ENCODE measurements around the gene SPATA18.

Gene SPATA18

GRCh38 chr4:52051213-52051614 lies at the start of gene SPATA18:
Gene SPATA18, plus strand, starts transcription at chr4:52051304. Its CDS starts 401 bp downstream, at chr4:52051705.
- DNase-seq (ENCODE audit: low read depth), result no peak

- DNase-seq (ENCODE audit: low read depth), result no peak
Observed at GRCh38 chr4:52001616-52002015, 49.5 kb upstream of the SPATA18 start.

GRCh38 chr4:52004414-52004813 lies 46.7 kb upstream of the SPATA18 start:
- no peak for DNase-seq (ENCODE audit: low read depth)

GRCh38 chr4:52005604-52006273 lies 45.4 kb upstream of the SPATA18 start:
- no peak for DNase-seq (ENCODE audit: low read depth)

- no peak for DNase-seq (ENCODE audit: low read depth)
Observed at GRCh38 chr4:52006887-52007286, 44.2 kb upstream of the SPATA18 start.

GRCh38 chr4:52010986-52011385 lies 40.1 kb upstream of the SPATA18 start:
- no peak for DNase-seq (ENCODE audit: low read depth)

GRCh38 chr4:52012651-52013050 lies 38.5 kb upstream of the SPATA18 start:
- no peak for DNase-seq (ENCODE audit: low read depth)

- DNase-seq (ENCODE audit: low read depth), result no peak
Observed at GRCh38 chr4:52014903-52015302, 36.2 kb upstream of the SPATA18 start.

GRCh38 chr4:52015366-52015765 lies 35.7 kb upstream of the SPATA18 start:
- DNase-seq (ENCODE audit: low read depth), result no peak

GRCh38 chr4:52016981-52017380 lies 34.1 kb upstream of the SPATA18 start:
- DNase-seq (ENCODE audit: low read depth), result no peak

- no peak for DNase-seq (ENCODE audit: low read depth)
Observed at GRCh38 chr4:52017814-52018213, 33.3 kb upstream of the SPATA18 start.

GRCh38 chr4:52019936-52020657 lies 31.0 kb upstream of the SPATA18 start, which contains the start of gene LRRC66:
Gene LRRC66, minus strand, starts transcription at chr4:52020363. Its CDS starts 2,750 bp downstream, at chr4:52017613.
- DNase-seq (ENCODE audit: low read depth), result no peak

- DNase-seq (ENCODE audit: low read depth), result no peak
Observed at GRCh38 chr4:52028970-52029369, 22.1 kb upstream of the SPATA18 start.

GRCh38 chr4:52032005-52032404 lies 19.1 kb upstream of the SPATA18 start:
- no peak for DNase-seq (ENCODE audit: low read depth)

GRCh38 chr4:52035190-52035589 lies 15.9 kb upstream of the SPATA18 start:
- no peak for DNase-seq (ENCODE audit: low read depth)

- DNase-seq (ENCODE audit: low read depth), result no peak
Observed at GRCh38 chr4:52036886-52037530, 14.1 kb upstream of the SPATA18 start.

- no peak for DNase-seq (ENCODE audit: low read depth)
Observed at GRCh38 chr4:52037689-52038102, 13.4 kb upstream of the SPATA18 start.

- DNase-seq (ENCODE audit: low read depth), result no peak
Observed at GRCh38 chr4:52038103-52038912, 12.8 kb upstream of the SPATA18 start, which contains the start of gene SGCB. Gene SGCB, minus strand, starts transcription at chr4:52038299. Its CDS starts 40 bp downstream, at chr4:52038259.

GRCh38 chr4:52045028-52045427 lies 6.1 kb upstream of the SPATA18 start:
- DNase-seq (ENCODE audit: low read depth), result no peak

GRCh38 chr4:52049266-52049665 lies 1.8 kb upstream of the SPATA18 start:
- DNase-seq (ENCODE audit: low read depth), result no peak

GRCh38 chr4:52051615-52052474 lies 741 bp downstream of the SPATA18 start:
- DNase-seq (ENCODE audit: low read depth), result no peak

All from CMK (cell line).